Measurements from ENCODE around the gene AGBL4.

Gene AGBL4

GRCh38 chr1:48679859-48680258 lies 1343.9 kb downstream of the AGBL4 start:
- DNase-seq (ENCODE audit: low read depth) = no peak

GRCh38 chr1:48678710-48679505 lies 1344.8 kb downstream of the AGBL4 start:
- no peak for DNase-seq (ENCODE audit: low read depth)

- DNase-seq (ENCODE audit: low read depth) = peak; percentile 11
Measured at GRCh38 chr1:48677306-48678287, 1346.2 kb downstream of the AGBL4 start.

GRCh38 chr1:48676822-48677221 lies 1346.9 kb downstream of the AGBL4 start:
- no peak for DNase-seq (ENCODE audit: low read depth)

- DNase-seq (ENCODE audit: low read depth) = no peak
Measured at GRCh38 chr1:48676376-48676775, 1347.4 kb downstream of the AGBL4 start.

- no peak for DNase-seq (ENCODE audit: low read depth)
Measured at GRCh38 chr1:48675251-48675650, 1348.5 kb downstream of the AGBL4 start.

GRCh38 chr1:48674641-48675040 lies 1349.1 kb downstream of the AGBL4 start:
- DNase-seq (ENCODE audit: low read depth) = no peak

GRCh38 chr1:48673332-48674105 lies 1350.2 kb downstream of the AGBL4 start:
- DNase-seq (ENCODE audit: low read depth) = no peak

GRCh38 chr1:48671578-48671977 lies 1352.2 kb downstream of the AGBL4 start:
- no peak for DNase-seq (ENCODE audit: low read depth)

- DNase-seq (ENCODE audit: low read depth) = no peak
Measured at GRCh38 chr1:48670234-48671020, 1353.3 kb downstream of the AGBL4 start.

- no peak for DNase-seq (ENCODE audit: low read depth)
Measured at GRCh38 chr1:48668339-48668738, 1355.4 kb downstream of the AGBL4 start.

- DNase-seq (ENCODE audit: low read depth) = no peak
Measured at GRCh38 chr1:48667782-48668181, 1356.0 kb downstream of the AGBL4 start.

GRCh38 chr1:48665708-48666407 lies 1357.9 kb downstream of the AGBL4 start:
- DNase-seq (ENCODE audit: low read depth) = no peak

- DNase-seq (ENCODE audit: low read depth) = no peak
Measured at GRCh38 chr1:48661726-48662463, 1361.9 kb downstream of the AGBL4 start.

- no peak for DNase-seq (ENCODE audit: low read depth)
Measured at GRCh38 chr1:48659801-48660200, 1364.0 kb downstream of the AGBL4 start.

GRCh38 chr1:48657413-48657812 lies 1366.3 kb downstream of the AGBL4 start:
- no peak for DNase-seq (ENCODE audit: low read depth)

GRCh38 chr1:48654606-48655210 lies 1369.0 kb downstream of the AGBL4 start:
- no peak for DNase-seq (ENCODE audit: low read depth)

GRCh38 chr1:48652334-48652733 lies 1371.4 kb downstream of the AGBL4 start:
- no peak for DNase-seq (ENCODE audit: low read depth)

- DNase-seq (ENCODE audit: low read depth) = no peak
Measured at GRCh38 chr1:48649880-48650279, 1373.9 kb downstream of the AGBL4 start.

- no peak for DNase-seq (ENCODE audit: low read depth)
Measured at GRCh38 chr1:48645883-48646282, 1377.9 kb downstream of the AGBL4 start.
